ENCODE results near the gene OLIG2. TPM values are rescaled to one million over a fixed set of nuclear protein-coding genes. Genes with fewer than 3 reads are reported as not detected.

The OLIG2 gene
- total RNA-seq, 1 experiment from 2014 or later, result not detected

DNA sequence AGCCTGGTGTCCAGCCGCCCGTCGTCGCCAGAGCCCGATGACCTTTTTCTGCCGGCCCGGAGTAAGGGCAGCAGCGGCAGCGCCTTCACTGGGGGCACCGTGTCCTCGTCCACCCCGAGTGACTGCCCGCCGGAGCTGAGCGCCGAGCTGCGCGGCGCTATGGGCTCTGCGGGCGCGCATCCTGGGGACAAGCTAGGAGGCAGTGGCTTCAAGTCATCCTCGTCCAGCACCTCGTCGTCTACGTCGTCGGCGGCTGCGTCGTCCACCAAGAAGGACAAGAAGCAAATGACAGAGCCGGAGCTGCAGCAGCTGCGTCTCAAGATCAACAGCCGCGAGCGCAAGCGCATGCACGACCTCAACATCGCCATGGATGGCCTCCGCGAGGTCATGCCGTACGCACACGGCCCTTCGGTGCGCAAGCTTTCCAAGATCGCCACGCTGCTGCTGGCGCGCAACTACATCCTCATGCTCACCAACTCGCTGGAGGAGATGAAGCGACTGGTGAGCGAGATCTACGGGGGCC lies 1.2 kb downstream of the OLIG2 start (continued):
- no peak for TF ChIP-seq POLR2AphosphoS5 (IDR thresholded peaks at IDR 0.05; ENCODE audit: low read depth, low read length)
- TF ChIP-seq TCF7L2 (IDR thresholded peaks at IDR 0.05; ENCODE audit: borderline replicate concordance, extremely low read depth, insufficient read depth, insufficient read length), result no peak
- TF ChIP-seq, protein P1, sequence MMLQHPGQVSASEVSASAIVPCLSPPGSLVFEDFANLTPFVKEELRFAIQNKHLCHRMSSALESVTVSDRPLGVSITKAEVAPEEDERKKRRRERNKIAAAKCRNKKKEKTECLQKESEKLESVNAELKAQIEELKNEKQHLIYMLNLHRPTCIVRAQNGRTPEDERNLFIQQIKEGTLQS (IDR thresholded peaks at IDR 0.05), result no peak

DNA sequence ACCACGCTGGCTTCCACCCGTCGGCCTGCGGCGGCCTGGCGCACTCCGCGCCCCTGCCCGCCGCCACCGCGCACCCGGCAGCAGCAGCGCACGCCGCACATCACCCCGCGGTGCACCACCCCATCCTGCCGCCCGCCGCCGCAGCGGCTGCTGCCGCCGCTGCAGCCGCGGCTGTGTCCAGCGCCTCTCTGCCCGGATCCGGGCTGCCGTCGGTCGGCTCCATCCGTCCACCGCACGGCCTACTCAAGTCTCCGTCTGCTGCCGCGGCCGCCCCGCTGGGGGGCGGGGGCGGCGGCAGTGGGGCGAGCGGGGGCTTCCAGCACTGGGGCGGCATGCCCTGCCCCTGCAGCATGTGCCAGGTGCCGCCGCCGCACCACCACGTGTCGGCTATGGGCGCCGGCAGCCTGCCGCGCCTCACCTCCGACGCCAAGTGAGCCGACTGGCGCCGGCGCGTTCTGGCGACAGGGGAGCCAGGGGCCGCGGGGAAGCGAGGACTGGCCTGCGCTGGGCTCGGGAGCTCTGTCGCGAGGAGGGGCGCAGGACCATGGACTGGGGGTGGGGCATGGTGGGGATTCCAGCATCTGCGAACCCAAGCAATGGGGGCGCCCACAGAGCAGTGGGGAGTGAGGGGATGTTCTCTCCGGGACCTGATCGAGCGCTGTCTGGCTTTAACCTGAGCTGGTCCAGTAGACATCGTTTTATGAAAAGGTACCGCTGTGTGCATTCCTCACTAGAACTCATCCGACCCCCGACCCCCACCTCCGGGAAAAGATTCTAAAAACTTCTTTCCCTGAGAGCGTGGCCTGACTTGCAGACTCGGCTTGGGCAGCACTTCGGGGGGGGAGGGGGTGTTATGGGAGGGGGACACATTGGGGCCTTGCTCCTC lies 1.9 kb downstream of the OLIG2 start:
- Histone ChIP-seq H3K79me2 (ENCODE audit: insufficient read depth, low read length) (no peaks in the 10 kb centered on the region), H3K4me3 (replicated peaks in 1 of 2; ENCODE audit: low read depth in 1 of 2, low read length in 2 of 2) (no peak overlapping the region), H2AFZ (ENCODE audit: low read depth, low read length, poor library complexity, severe bottlenecking) (no peak overlapping the region), H4K20me1 (ENCODE audit: insufficient read depth) (no peaks in the 10 kb centered on the region), H3K4me2 (ENCODE audit: low read length) (no peak overlapping the region), H3K9ac (ENCODE audit: low read length) (no peak overlapping the region), H3K9me3 (ENCODE audit: control insufficient read depth in 1 of 2, insufficient read depth in 1 of 2, low read depth in 1 of 2, low read length in 2 of 2) (no peaks in the 10 kb centered on the region), H3K9me2 (ENCODE audit: insufficient read depth) (no peaks in the 10 kb centered on the region), H3K27ac (ENCODE audit: low read depth, low read length) (no peak overlapping the region), H3K27me3 (ENCODE audit: insufficient read depth, low read length) (peaks cover 12% of the 10 kb centered on the region; the same call in 1 of the 2 replicates), H3K36me3 (ENCODE audit: control insufficient read depth in 1 of 2, insufficient read depth in 2 of 2, low read length in 2 of 2) (no peaks in the 10 kb centered on the region), H3K4me1 (ENCODE audit: control insufficient read depth in 1 of 2, insufficient read depth in 2 of 2, low read length in 2 of 2) (no peaks in the 10 kb centered on the region)
- intact Hi-C loops (cut with micrococcal nuclease), result no loop called here
- ATAC-seq, result no peak
- ChIA-PET POLR2A (no interaction called here), RAD21 (ENCODE audit: low non-redundant PET in 1 of 2, low total read pairs in 2 of 2, uncharacterized antibody in 2 of 2, unreplicated experiment in 2 of 2) (no interaction called here), CTCF (no interaction called here)
- DNase-seq (ENCODE audit: low read depth, low spot score), result no peak
- BruUV-seq (replicated peaks), result no TSS peak
- TF ChIP-seq, protein P2, sequence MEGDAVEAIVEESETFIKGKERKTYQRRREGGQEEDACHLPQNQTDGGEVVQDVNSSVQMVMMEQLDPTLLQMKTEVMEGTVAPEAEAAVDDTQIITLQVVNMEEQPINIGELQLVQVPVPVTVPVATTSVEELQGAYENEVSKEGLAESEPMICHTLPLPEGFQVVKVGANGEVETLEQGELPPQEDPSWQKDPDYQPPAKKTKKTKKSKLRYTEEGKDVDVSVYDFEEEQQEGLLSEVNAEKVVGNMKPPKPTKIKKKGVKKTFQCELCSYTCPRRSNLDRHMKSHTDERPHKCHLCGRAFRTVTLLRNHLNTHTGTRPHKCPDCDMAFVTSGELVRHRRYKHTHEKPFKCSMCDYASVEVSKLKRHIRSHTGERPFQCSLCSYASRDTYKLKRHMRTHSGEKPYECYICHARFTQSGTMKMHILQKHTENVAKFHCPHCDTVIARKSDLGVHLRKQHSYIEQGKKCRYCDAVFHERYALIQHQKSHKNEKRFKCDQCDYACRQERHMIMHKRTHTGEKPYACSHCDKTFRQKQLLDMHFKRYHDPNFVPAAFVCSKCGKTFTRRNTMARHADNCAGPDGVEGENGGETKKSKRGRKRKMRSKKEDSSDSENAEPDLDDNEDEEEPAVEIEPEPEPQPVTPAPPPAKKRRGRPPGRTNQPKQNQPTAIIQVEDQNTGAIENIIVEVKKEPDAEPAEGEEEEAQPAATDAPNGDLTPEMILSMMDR (IDR thresholded peaks at IDR 0.05 in 2 of 3, conservative IDR thresholded peaks at IDR 0.05 in 1 of 3; ENCODE audit: borderline replicate concordance in 1 of 3, insufficient read depth in 1 of 3, low read depth in 2 of 3, low read length in 2 of 3), result no peak
- TF ChIP-seq JUND (IDR thresholded peaks at IDR 0.05) (no peak), ELF1 (IDR thresholded peaks at IDR 0.05; ENCODE audit: borderline replicate concordance, low read depth) (no peak), EZH2phosphoT487 (IDR thresholded peaks at IDR 0.05; ENCODE audit: borderline replicate concordance) (no peak), SRF (IDR thresholded peaks at IDR 0.05; ENCODE audit: low read depth) (no peak), CBX3 (IDR thresholded peaks at IDR 0.05; ENCODE audit: low read depth) (no peak), ZNF274 (IDR thresholded peaks at IDR 0.05; ENCODE audit: low read depth, low read length) (no peak), EGR1 (IDR thresholded peaks at IDR 0.05; ENCODE audit: low read depth) (no peak)
- TF ChIP-seq, protein P3, sequence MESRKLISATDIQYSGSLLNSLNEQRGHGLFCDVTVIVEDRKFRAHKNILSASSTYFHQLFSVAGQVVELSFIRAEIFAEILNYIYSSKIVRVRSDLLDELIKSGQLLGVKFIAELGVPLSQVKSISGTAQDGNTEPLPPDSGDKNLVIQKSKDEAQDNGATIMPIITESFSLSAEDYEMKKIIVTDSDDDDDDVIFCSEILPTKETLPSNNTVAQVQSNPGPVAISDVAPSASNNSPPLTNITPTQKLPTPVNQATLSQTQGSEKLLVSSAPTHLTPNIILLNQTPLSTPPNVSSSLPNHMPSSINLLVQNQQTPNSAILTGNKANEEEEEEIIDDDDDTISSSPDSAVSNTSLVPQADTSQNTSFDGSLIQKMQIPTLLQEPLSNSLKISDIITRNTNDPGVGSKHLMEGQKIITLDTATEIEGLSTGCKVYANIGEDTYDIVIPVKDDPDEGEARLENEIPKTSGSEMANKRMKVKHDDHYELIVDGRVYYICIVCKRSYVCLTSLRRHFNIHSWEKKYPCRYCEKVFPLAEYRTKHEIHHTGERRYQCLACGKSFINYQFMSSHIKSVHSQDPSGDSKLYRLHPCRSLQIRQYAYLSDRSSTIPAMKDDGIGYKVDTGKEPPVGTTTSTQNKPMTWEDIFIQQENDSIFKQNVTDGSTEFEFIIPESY (IDR thresholded peaks at IDR 0.05; ENCODE audit: extremely low read depth, insufficient replicate concordance, low read length), result no peak
